GM21526 (cell line): ENCODE data around the gene C2orf68.
"Not testable (repeated sequence)": the region's sequence is repeated elsewhere in the genome, so short reads cannot be mapped to it uniquely, and the experiment has no call there.

Experiments used
- ATAC-seq: cut with Tn5 transposase; IDR thresholded peaks from one replicate; pipeline ENCODE4 v1.9.1; 2021; ENCODE audit warnings: moderate library complexity; ENCODE audit not compliant: unreplicated experiment, low FRiP score

The C2orf68 gene, protein sequence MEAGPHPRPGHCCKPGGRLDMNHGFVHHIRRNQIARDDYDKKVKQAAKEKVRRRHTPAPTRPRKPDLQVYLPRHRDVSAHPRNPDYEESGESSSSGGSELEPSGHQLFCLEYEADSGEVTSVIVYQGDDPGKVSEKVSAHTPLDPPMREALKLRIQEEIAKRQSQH

DNA sequence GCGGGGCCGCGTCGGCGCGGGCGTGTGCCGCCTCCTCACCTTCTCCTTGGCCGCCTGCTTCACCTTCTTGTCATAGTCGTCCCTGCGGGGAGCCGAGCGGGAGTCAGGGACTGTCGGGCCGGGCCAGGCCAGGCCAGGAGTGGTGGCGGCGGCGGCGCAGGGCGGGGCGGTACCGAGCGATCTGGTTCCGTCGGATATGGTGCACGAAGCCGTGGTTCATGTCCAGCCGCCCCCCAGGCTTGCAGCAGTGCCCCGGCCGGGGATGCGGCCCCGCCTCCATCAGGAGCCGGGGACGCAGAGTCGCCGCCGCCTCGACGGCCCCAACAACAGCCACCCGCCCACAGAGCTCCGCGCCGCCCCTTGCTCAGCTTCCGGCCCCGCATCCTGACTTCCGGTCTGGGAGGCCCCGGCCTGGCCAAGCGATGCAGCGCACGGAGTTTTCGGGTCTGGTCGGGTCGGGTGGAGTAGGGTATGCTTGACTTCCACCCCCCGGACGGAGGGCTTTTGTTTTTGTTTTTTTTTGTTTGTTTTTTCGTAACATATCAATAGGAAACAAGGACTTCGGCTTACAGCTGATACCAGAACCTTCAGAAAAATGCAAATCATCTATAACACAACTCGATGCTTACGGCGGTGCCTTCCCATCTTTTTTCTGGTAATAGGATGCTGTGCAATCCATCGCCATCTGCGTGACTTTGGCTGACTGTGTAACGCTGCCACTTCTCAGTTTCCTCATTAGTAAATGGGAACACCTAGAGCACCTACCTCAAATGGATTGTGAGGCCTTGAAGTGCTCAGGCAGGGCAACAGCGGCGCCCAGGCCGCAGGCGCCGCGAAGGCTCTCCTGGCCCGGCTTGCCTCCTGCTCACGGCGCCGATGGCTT is at the start of gene C2orf68:
C2orf68 (minus strand) TSS at position 362 of the 883 bp plus-strand sequence; CDS start at position 280, 82 bp downstream.
- peak; percentile 60 for ATAC-seq

DNA sequence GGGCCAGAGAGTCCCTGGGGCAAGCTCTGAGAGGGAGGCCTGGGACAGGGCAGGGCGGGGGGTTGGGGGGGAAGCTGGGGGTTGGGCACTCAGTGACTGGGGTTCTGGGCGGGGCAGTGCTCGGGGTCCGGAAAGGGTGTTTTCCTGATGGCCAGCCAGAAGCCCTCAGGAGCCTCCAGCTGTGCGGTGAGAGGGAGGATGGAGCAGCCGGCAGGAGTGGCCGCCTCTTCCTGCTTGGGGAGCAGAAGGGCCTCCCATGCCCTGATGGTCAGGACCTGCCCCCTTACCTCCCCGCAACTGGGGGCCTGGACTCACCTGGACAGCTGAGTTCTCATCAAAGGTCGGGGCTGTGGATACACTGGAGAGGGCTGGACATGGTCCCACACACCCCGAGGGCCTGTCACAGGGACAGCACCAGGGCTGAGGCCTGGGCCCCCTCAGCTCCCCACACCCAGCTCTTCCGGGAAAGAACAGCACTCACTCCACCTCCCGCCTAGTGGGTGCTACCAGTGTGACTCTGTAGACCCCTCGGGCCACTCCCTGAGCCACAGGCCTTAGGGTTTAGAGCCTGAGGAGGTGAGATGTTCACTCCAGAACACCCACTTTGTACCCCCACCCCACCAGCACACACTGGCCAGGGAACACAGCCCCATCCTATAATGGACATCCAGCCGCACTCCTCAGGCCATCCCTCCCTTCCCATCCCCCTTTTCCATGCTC is 49.4 kb upstream of the C2orf68 start:
- ATAC-seq = no peak

DNA sequence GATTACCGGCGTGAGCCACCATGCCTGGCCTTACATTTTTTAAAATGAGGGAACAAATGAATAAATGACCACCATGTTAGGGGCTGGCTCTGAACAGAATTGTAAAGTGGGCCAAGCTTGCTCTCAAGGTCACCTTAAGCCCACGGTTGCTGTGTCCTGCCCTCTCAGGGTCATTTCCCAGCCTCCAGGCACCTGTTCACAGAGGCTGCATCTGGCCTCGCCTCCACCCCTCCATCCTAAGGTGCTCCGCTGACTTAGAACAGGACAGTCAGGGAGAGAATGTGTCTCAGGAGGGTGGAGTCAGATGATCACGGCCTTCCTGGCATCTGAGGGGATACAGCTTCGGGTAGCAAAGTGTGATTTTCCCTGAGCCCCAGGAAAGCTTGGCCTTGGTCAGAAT is 48.9 kb upstream of the C2orf68 start:
- no peak for ATAC-seq

DNA sequence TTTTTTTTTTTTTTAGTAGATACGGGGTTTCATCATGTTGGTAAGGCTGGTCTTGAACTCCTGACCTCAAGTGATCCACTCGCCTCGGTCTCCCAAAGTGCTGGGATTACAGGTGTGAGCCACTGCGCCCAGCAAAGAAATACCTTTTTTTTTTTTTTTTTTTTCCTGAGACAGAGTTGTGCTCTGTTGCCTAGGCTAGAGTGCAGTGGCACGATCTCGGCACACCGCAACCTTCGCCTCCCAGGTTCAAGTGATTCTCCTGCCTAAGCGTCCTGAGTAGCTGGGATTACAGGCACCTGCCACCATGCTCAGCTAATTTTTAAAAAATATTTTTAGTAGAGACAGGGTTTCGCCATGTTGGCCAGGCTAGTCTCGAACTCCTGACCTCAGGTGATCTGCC is 48.4 kb upstream of the C2orf68 start:
- ATAC-seq = not testable (repeated sequence)

DNA sequence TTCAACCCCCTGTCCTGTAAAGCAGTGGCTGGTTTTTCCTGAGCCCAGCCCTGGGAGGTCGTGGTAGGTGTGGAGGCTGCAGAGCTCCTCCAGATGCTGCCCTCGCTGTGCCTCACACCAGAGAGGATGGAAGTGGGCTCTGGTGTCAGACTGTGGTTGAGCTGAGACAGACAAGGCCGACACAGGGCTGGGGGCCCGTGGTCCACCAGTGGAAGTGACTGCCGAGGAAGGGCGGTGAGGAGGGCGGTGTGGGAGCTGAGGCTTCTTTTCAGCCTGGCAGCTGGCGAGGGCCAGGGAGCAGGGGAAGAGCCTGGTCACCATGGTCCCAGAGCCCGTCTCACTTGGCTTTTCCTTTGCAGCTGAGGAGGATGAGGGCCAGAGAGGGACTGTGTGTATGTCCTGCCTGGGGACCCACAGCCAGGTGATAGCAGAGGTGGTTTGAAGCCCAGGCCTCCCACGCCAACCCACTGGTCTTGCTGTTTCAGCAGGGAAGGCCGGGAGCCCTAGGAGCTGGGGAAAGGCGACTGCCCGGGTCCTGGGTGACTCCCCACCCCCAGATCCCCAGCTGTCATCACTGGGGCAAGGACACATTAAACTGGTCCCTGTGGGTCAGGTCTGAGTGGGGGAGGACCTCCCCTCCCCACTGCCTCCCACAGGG is 47.6 kb upstream of the C2orf68 start:
- ATAC-seq = no peak

DNA sequence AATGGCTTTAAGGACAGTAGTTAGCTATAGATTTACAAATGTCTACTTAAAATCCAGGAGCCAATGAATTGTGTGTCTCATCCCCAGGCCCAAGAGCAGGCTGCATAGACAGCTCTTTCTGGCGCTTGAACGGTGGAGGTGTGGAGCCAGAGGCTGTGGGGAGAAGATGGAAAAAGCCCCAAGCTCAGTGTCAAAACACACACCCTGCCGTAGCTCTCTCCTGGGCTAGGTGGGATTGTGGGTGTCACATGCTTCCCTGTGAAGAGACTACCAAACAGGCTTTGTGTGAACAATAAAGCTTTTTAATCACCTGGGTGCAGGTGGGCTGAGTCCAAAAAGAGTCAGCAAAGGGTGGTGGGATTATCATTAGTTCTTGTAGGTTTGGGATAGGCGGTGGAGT is 45.5 kb upstream of the C2orf68 start:
- ATAC-seq = not testable (repeated sequence)

DNA sequence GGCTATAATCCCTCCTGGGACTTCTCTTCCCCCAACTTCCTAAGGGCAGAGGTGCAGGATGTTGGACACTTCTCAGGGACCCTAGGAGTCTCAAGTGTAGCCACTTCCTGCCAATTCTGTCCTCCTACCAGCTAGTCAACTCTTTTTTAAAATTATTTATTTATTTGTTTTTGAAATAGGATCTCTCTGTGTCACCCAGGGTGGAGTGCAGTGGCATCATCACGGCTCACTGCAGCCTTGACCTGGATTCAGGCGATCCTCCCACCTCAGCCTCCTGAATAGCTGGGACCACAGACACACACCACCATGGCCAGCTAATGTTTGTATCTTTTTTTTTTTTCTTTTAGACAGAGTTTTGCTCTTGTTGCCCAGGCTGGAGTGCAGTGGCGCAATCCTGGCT is 44.6 kb upstream of the C2orf68 start:
- ATAC-seq = no peak

DNA sequence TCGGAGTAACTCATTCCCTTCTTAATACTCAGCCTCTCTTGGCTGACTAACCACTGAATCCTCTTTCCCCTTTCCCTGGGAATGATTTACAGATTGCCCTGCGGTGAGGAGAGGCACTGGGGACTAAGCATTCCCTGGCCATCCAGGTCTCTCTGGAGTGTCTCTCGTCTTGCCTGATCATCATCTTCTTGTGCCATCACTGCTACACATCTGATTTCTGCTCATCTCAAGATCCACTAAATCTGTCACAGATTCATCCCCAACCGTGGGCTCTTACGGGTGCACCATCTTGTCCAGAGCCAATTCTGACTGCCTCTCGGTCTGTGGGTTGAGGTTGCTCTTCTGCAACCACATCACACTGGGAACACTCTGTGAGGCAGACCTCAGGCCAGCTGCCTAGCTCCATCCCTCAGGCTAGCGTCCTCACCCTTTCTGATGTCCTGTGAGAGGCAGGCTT is 44.1 kb upstream of the C2orf68 start:
- ATAC-seq = no peak

DNA sequence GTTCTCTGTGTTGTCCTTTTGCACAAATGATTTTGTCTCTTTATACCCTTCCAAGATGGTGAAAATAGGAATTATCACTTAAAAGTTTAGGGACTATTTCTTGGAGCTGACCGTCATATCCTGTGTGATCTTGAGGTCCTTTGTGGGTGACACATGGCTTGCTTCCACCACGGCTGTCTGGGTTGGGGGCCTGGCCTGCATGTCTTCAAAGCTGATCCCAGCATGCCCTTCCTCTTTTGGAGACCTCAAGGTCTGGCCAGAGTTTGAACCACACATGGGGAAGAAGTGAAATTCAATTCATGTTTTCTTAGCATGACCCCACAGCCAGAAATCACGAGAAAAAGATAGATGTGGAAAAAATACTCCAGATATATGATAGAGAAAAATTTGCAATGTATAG is 42.1 kb upstream of the C2orf68 start:
- ATAC-seq = no peak

DNA sequence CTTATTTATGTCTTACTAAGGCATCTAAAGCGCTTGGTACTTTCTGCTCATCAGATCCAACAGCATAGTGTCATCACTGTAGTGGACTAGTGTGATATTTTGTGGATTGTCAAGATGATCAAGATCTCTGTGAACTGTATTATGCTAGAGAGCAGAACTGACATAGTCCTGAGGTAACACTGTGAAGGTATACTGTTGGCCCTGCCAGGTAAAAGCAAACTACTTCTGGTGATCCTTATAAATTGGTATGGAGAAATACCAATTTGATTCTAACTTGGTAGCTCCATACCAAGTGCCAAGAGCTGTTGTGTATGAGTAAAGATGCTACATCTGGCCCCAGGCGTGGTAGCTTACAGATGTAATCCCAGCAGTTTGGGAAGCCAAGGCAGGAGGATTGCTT is 40.2 kb upstream of the C2orf68 start:
- ATAC-seq = no peak

DNA sequence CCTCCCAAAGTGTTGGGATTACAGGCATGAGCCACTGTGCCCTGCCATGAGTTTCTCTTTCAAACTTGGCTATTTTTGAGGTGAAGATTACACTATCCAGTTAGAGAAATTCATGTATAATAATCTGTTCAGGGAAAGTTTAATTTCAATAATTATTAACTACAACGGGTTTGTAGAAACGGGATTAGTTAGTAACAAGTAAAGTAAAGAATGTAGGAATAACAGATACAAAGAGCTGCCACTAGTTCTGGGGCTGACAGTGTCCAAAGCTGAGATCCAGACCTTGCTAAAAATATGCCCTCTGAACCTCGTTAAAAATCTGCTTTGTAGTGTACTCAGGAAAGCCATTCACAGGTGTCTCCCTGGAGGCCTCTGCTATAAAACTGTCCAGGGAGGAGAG is 39.2 kb upstream of the C2orf68 start:
- ATAC-seq = no peak

DNA sequence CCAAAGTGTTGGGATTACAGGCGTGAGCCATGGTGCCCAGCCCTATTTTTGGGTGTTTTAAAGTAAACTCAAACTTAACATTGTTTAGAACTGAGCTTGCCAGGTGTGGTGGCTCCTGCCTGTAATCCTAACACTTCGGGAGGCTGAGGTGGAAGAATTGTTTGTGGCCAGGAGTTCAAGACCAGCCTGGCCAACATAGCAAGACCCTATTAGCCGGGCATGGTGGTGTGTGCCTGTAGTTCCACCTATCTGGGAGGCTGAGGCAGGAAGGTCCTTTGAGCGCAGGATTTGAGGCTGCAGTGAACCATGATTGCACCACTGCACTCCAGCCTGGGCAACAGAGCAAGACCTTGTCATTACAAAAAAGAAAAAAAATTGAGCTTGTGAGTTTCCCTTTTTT is 38.6 kb upstream of the C2orf68 start:
- no peak for ATAC-seq

DNA sequence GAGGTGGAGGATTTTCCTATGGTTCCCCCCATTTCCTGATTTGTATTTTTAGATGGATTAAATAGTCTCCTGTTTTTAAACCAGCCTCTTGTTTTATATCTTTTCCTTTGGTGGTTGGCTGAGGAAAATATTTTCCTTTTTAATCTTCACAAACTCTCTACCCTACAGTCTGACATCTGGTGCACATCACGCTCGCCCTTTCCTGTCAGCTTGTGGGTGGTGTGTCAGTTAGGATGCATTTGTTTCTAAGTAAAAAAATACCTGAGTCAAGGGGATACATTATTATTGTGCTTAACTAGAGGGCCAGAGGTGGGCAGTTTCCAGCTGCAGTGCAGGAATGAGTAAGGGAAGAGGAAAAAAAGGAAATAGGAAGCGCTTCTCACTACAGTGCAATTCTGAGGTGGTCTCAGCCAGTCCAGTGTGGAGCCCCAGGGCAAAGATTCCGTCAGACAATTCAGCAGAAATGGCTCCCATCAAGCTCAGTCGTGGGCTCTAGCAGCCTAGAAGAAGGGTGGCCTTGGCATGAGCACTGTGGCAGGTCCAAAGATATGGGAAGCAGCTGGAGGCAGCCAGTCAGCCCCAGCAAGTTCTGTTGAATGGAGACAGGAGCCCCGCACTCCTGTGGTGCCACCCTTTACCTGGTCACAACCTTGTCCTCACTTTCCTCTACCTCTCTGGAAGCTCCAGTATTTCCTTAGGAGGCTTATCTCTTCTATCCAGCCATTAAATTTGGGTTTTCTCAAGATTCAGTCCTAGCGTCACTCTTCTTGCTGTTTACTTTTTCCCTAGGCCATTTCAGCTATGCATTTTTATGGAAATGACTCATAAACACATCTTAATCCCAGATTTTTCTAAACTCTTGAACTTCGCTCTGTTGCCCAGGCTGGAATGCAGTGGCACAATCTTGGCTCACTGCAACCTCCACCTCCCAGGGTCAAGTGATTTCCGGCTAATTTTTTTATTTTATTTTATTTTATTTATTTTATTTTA is 37.6 kb upstream of the C2orf68 start:
- ATAC-seq = no peak

DNA sequence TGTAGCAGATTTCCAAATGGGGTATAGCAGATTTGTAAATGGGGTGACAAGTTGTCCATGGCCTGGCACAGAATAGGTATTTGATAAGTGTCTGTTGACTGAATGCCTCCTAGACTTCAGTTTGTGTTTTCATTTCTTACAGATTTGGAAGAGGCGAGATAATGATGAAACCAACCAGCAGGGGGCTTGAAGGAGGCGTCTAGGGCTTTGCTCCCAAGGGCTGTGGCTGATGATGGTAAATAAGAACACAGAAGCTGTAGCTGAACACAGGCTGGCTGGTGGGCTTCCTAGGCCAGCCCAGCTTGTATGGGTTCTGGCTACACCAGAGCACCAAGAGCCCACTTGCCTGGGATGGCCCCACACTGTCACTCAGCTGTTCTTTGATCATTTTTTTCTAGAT is 36.8 kb upstream of the C2orf68 start:
- ATAC-seq = no peak

DNA sequence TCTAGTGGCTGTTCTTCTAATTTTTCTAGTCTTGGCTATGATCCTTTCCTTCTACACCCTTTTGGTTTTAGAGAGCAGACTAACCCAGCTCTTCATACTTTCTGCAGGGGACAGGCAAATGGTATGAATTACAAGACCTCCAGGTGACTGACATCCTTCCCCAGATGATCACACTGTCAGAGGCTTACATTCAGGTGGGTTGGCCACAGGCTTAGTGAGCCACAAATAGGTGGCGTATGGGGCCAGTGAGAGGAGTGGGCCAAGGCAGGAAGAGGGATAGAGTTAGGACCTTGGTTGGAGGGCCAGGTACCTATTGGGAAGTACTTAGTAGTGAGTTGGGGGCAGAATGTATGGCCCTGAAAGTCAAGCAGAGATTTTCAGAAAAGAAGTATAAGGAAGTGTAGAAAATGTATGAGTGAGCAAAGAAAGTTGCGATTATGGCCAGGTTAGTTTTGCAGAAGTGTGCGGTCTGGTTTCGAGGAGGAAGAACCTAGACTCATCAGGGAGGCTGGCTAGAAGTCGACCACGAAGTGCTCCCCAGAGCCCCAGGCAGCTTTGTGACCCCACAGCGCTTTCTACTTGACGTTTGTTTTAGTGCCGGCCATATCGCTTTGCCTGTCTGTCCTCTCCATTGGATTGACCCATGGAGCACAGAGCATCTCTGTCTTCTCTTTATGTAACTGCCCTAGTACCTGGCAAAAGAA is 36.1 kb upstream of the C2orf68 start:
- peak; percentile 64 for ATAC-seq

DNA sequence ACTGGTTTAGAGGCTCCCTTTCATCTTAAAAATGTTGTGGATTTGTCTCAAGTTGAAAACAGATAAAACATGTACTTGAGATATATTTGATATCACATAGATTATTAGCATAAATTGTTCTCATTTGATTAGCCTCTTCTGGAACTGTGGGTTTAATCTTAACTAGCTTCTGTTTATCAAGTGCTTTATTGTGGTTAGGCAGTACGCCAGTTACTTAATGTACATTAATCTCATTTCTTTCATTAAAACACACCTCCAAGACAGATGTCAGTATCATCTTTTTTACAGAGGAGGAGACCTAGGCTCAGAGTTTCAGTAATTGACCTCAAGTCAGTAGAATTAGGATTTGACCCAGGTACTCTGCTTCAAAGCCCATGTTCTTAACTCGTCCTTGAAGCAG is 34.3 kb upstream of the C2orf68 start:
- ATAC-seq = no peak

DNA sequence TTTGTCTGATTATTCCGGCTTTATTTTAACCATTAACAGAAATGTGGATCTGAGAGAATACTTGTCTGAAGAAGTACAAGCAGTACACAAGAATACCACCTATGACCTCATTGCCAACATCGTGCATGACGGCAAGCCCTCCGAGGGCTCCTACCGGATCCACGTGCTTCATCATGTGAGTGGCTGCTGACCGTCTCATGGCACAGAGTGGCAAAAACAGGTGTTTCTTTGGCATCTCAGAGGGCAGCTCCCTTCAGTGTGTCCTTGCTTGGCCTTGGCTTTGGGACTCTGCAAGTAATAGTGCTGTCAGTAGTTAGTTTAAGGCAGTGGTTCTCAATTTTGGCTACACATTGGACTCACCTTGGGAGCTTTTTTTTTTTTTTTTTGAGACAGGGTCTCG is 33.0 kb upstream of the C2orf68 start:
- no peak for ATAC-seq

DNA sequence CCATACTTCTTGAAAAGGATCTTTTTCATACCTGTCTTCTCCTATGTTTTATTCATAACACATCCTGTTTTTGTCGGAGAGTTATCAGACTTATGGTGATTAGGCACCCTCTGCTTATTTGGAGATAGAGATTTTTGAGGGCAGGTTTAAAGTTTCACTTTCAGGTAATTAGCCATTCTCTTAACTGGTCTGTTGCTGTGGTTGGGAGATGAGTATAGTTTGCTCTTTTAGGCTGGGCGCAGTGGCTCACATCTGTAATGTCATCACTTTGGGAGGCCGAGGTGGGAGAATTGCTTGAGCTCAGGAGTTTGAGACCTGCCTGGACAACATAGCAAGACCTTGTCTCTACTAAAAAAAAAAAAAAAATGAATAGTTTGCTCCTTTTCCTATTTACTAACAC is 30.9 kb upstream of the C2orf68 start:
- peak; percentile 74 for ATAC-seq

DNA sequence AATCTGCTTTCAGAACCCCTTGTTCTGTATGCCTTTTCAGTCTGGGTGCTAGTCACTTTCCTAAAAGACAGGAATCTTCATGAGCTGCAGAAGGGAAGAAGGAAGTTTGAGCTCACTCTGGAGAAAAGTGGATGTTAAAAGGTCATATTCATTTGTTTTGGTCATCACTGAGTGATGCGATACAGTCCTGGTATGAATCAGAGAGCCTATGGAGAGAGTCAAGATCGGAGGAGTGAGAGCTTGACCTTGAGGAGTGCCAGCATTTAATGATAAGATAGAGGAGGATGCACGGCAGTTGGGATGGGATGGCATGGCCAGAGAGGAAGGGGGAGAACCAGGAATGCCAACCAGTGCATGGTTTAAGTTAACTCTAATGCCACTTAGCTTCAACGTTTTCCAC is 23.8 kb upstream of the C2orf68 start:
- ATAC-seq = no peak
